ENCODE measurements around the gene KLF6.
A peak's percentile ranks its signal among the peaks of the same experiment; 100 is the strongest.

The KLF6 gene

DNA sequence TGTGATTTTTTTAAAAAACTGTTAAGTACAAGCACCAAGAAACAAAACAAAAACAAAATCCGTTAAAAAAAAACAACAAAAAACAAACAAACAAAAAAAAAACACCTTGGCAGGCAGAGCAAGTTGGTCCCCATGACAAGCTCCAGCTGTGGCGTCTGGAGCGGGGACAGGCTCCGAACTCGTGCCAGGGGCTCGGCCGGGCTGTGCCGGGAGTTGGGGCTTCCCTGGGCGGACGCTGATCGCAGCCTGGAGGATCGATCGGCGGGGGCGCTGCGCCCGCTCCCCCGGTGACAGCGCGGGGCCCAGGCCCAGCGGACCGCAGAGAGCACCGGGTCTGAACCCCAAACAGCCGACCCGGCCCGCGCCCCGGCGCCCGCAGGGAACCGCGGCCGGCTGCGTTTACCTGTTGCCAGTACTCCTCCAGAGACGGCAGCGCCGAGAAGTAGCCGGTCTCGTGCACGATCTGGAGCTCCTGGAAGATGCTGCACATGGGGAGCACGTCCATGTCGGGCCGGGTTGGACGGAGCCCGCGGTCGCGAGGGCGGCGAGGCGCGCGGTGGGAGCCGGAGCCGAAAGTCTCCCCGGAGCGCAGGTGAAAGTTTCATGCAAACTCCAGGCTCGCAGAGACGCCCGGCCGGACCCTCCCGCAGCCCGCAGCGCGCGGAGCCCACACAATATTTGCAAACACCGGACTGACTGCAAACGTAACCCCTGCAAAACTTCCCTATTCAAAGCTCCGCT is at the start of gene KLF6:
KLF6 (minus strand) TSS at position 700 of the 741 bp plus-strand sequence; CDS start at position 505, 195 bp downstream.
- no peak for DNase-seq (ENCODE audit: low spot score)

DNA sequence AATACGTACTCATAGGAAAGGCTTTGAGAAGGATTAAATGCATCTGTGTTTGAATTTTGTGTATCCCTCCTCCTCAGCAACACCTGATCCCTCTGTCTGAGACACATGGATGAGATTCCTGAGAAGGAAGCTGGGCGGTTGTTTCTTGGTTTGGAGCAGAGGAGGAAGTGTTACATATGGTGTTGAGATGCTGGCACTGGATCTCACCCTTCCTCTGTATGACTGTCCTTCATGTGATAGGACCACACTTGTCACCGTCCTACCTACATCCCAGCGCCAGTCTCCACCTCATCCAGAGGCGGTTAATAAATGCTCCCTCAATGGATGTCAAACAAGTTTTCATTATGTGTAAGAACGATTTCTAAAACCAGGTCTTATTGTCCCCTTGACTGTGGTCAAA is 49.4 kb upstream of the KLF6 start:
- H3K4me3 ChIP-seq, result no peak overlapping the region
- TF ChIP-seq CTCF (IDR thresholded peaks at IDR 0.05), result no peak
- DNase-seq (ENCODE audit: low spot score), result no peak
- no peak overlapping the region for H3K27ac ChIP-seq

More for the DNA sequence above, at the start of gene KLF6:
- Histone ChIP-seq H3K27ac (peak within 1 kb of the TSS; percentile 96 to 100), H3K4me3 (peak within 1 kb of the TSS; percentile 93)
- TF ChIP-seq CTCF (IDR thresholded peaks at IDR 0.05), result no peak

DNA sequence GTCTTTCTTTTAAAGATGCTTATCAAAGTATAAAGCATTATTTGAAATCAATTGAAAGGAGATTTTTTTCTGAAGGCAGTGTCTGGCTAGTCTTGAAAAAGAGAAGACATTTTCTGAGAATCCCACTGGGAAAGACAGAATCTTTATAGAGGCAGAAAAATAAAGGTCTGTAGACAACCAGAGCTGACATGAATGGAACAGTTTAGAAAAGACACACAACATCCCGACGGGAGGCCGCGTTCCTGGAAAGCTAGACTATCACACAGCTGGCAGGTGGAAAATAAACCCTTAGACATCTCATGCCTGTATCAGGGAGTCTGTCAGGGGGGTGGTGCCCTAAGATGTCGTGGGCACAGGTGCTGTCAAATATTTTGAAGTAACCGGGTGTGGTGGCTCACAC is 48.0 kb upstream of the KLF6 start:
- no peak for DNase-seq (ENCODE audit: low spot score)
- no peak overlapping the region for H3K4me3 ChIP-seq
- H3K27ac ChIP-seq, result no peak overlapping the region
- no peak for TF ChIP-seq CTCF (IDR thresholded peaks at IDR 0.05)

DNA sequence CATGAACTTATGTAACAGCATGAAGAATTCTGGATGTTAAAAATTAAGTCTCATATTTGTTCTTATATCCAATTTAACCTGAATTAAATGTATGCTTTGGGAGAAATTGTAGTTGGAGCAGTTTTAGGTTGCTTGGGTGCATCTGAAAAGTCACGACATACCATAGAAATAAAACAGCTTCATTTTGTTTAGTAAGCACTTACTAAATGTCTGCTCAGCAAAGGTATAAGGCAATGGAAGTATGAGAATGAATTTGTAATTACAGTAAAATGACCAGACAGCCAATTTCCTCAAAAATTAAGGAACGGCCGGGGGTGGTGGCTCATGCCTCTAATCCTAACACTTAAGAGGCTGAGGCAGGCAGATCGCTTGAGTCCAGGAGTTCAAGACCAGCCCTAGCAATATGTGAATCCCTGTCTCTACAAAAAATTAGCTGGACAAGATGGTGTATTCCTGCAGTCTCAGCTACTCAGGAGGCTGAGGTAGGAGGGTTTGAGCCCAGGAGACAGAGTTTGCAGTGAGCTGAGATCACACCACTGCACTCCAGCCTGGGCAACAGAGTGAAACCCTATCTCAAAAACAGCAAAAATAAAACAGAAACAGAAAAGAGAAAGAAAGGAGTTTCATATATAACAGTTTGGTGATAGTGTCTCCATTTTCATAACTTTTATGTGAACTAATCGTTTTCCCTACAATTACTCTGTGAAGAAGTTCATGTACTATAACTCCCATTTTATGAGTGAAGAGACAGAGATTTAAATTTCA is 47.2 kb upstream of the KLF6 start:
- no peak overlapping the region for H3K27ac ChIP-seq
- DNase-seq (ENCODE audit: low spot score), result no peak
- no peak overlapping the region for H3K4me3 ChIP-seq
- no peak for TF ChIP-seq CTCF (IDR thresholded peaks at IDR 0.05)

GRCh38 chr10:3831608-3832007 is 46.6 kb upstream of the KLF6 start:
- no peak for DNase-seq (ENCODE audit: low spot score)
- Histone ChIP-seq H3K27ac (no peak overlapping the region), H3K4me3 (no peak overlapping the region)
- no peak for TF ChIP-seq CTCF (IDR thresholded peaks at IDR 0.05)

- H3K4me3 ChIP-seq, result no peak overlapping the region
- no peak for DNase-seq (ENCODE audit: low spot score)
- H3K27ac ChIP-seq, result no peak overlapping the region
- TF ChIP-seq CTCF (IDR thresholded peaks at IDR 0.05), result no peak
Measured at GRCh38 chr10:3830946-3831345, 45.9 kb upstream of the KLF6 start.
